Endothelial cell of umbilical vein (primary cell): ENCODE data around the gene B3GALNT2. TPM values are rescaled to one million over a fixed set of nuclear protein-coding genes. Genes with fewer than 3 reads are reported as not detected.

ENCODE experiments used
- BruUV-seq: library from RNA; stranded (reverse); fragments of 400-500 nt; replicated peaks from 2 replicates; lab custom pipeline; 2021; lab: Mats Ljungman, UMichigan
- CTCF ChIA-PET: fragments of 300-600, 350-600 bp; sonication (Branson Sonifier 250); formaldehyde crosslinking; loops from one replicate; lab custom pipeline; 2021; ENCODE audit warnings: antibody characterized with exemption, inconsistent platforms; lab: Charles Lee
- POLR2A ChIA-PET: fragments of 300-600, 350-600 bp; sonication (Branson Sonifier 250); formaldehyde crosslinking; loops from one replicate; lab custom pipeline; 2021; ENCODE audit warnings: antibody characterized with exemption, inconsistent platforms; lab: Charles Lee
- DNase-seq: peaks from one replicate; pipeline ENCODE4 v3.0.0-alpha.2; 2011; ENCODE audit warnings: low read depth, low spot score
- FAIRE-seq: peaks from 2 replicates; lab custom pipeline; 2011; peaks lifted over from hg19 to GRCh38; lab: Jason Lieb, UNC
- H2AFZ ChIP-seq: 2 replicates; pipeline ENCODE4 v1.6.0; 2012; ENCODE audit warnings: low read depth, low read length, control low read depth, inconsistent platforms
- H3K27ac ChIP-seq: 2 replicates; pipeline ENCODE4 v1.5.1; 2011; ENCODE audit warnings: low read depth, mild to moderate bottlenecking, control low read depth, low read length, moderate library complexity; ENCODE audit not compliant: insufficient read depth
- H3K27me3 ChIP-seq, 2 experiments: 2 replicates each; pipeline versions ENCODE4 v1.6.0 to v1.6.1; 2011; ENCODE audit warnings: low read length in 2 of 2, mixed read lengths in 1 of 2; ENCODE audit not compliant: control insufficient read depth in 2 of 2, insufficient read depth in 2 of 2
- H3K36me3 ChIP-seq, 2 experiments: 2 replicates in 1 of 2; 3 replicates in 1 of 2; pipeline ENCODE4 v1.5.1; 2011; ENCODE audit warnings: low read length in 2 of 2, mild to moderate bottlenecking in 1 of 2, moderate library complexity in 1 of 2; ENCODE audit not compliant: control insufficient read depth in 2 of 2, insufficient read depth in 2 of 2; ENCODE audit errors: extremely low read depth in 1 of 2
- H3K4me1 ChIP-seq: 3 replicates; pipeline ENCODE4 v1.5.1; 2011; ENCODE audit warnings: mild to moderate bottlenecking, low read length; ENCODE audit not compliant: control insufficient read depth, insufficient read depth; ENCODE audit errors: extremely low read depth
- H3K4me2 ChIP-seq: 2 replicates; pipeline ENCODE4 v1.6.1; 2011; ENCODE audit warnings: low read length, control low read depth, mixed read lengths; ENCODE audit not compliant: insufficient read depth
- H3K4me3 ChIP-seq, 3 experiments: fragments of 200-600 bp in 1 of 3; sonication (generic), shearing (Covaris generic) in 1 of 3; replicated peaks in 1 of 3; 2 replicates each; pipeline ENCODE4 v1.5.1; 2011 to 2016; ENCODE audit warnings: control low read depth in 3 of 3, low read length in 3 of 3, mild to moderate bottlenecking in 2 of 3, inconsistent platforms in 1 of 3, low read depth in 1 of 3, moderate library complexity in 1 of 3; ENCODE audit not compliant: insufficient read depth in 1 of 3
- H3K79me2 ChIP-seq: 2 replicates; pipeline ENCODE4 v1.6.0; 2012; ENCODE audit warnings: low read length, inconsistent platforms; ENCODE audit not compliant: control insufficient read depth, insufficient read depth
- H3K9ac ChIP-seq: replicated peaks from 2 replicates; pipeline ENCODE3; 2011; ENCODE audit warnings: low read length, control low read depth; ENCODE audit not compliant: insufficient read depth; ENCODE audit errors: extremely low read depth
- H3K9me1 ChIP-seq: replicated peaks from 3 replicates; pipeline ENCODE4 v1.6.0; 2011; ENCODE audit warnings: mild to moderate bottlenecking, low read length; ENCODE audit not compliant: control insufficient read depth, insufficient read depth; ENCODE audit errors: extremely low read depth
- H3K9me3 ChIP-seq: replicated peaks from 2 replicates; pipeline ENCODE4 v1.5.1; 2012; ENCODE audit warnings: low read length, inconsistent platforms; ENCODE audit not compliant: control insufficient read depth, insufficient read depth
- H4K20me1 ChIP-seq: replicated peaks from 2 replicates; pipeline ENCODE3; 2011; ENCODE audit warnings: mild to moderate bottlenecking, low read length; ENCODE audit not compliant: control insufficient read depth, insufficient read depth; ENCODE audit errors: extremely low read depth
- EZH2 ChIP-seq: IDR thresholded peaks from 2 replicates; pipeline ENCODE4 v1.6.1; 2012; ENCODE audit warnings: borderline replicate concordance, low read depth, mild to moderate bottlenecking, moderate library complexity, low read length, inconsistent platforms; ENCODE audit not compliant: severe bottlenecking
- FOS ChIP-seq: IDR thresholded peaks from 2 replicates; pipeline ENCODE4 v1.6.1; 2011; ENCODE audit warnings: mild to moderate bottlenecking, low read length, moderate library complexity, borderline replicate concordance; ENCODE audit not compliant: insufficient read depth
- GATA2 ChIP-seq: IDR thresholded peaks from 2 replicates; pipeline ENCODE4 v1.7.0; 2011; ENCODE audit warnings: low read depth, mild to moderate bottlenecking, moderate library complexity, mixed read lengths, low read length; ENCODE audit not compliant: insufficient read length, insufficient read depth
- JUN ChIP-seq: IDR thresholded peaks from 2 replicates; pipeline ENCODE4 v1.6.1; 2011; ENCODE audit warnings: borderline replicate concordance, low read depth; ENCODE audit not compliant: insufficient read length, insufficient read depth
- MYC ChIP-seq: IDR thresholded peaks from one replicate; pipeline ENCODE4 v1.6.1; 2011; ENCODE audit warnings: mild to moderate bottlenecking, low read depth, low read length
- POLR2A ChIP-seq: IDR thresholded peaks from 2 replicates; pipeline ENCODE4 v1.6.1; 2012; ENCODE audit warnings: low read depth, mild to moderate bottlenecking, control low read depth, low read length
- POLR2AphosphoS5 ChIP-seq: IDR thresholded peaks from 2 replicates; pipeline ENCODE4 v1.6.1; 2012; ENCODE audit warnings: low read depth, mild to moderate bottlenecking, control low read depth, low read length, moderate library complexity; ENCODE audit not compliant: insufficient read depth
- dilution Hi-C: fragments of 300-500 bp; cut with MboI; formaldehyde crosslinking; loops from one replicate; pipeline ENCODE4 v1.15.0; 2019; ENCODE audit warnings: low sequenced_read_pairs; ENCODE audit not compliant: extremely low pct_ligation_motif_present
- intact Hi-C: fragments of 100-400 bp; cut with micrococcal nuclease; formaldehyde crosslinking; loops from one replicate; pipeline ENCODE4 v1.10.0; 2022
- polyA plus RNA-seq, 4 experiments: library from polyadenylated mRNA; depleted of rRNA in 3 of 4; stranded (reverse) in 3 of 4; unstranded in 1 of 4; fragments of >200 nt; gene quantifications; 2 replicates each; pipeline versions ENCODE4 v1.2.1 to v1.2.3, GENCODE V29; 2011 to 2012; ENCODE audit warnings: missing spikeins in 1 of 4
- total RNA-seq: library from RNA; stranded (reverse); gene quantifications from 2 replicates; pipeline ENCODE4 v1.2.3, GENCODE V29; 2021
- TF ChIP-seq, protein P1 (sequence below): IDR thresholded peaks from 2 replicates; pipeline ENCODE4 v1.6.1; 2011; ENCODE audit not compliant: insufficient read depth, insufficient read length
- TF ChIP-seq, protein P2 (sequence below), 2 donors: IDR thresholded peaks; 1 replicate in 1 of 2; 2 replicates in 1 of 2; pipeline ENCODE4 v1.5.1; 2011; ENCODE audit warnings: low read length in 2 of 2, mild to moderate bottlenecking in 2 of 2, moderate library complexity in 2 of 2, control low read depth in 1 of 2, inconsistent platforms in 1 of 2, low read depth in 1 of 2; ENCODE audit not compliant: insufficient read depth in 1 of 2; ENCODE audit errors: extremely low read depth in 1 of 2

B3GALNT2 gene
- total and polyA plus RNA-seq, 2 donors (not counting 3 experiments of a cell fraction or from before 2014, with no cell fraction given), result 12.0 to 32.2 TPM

DNA sequence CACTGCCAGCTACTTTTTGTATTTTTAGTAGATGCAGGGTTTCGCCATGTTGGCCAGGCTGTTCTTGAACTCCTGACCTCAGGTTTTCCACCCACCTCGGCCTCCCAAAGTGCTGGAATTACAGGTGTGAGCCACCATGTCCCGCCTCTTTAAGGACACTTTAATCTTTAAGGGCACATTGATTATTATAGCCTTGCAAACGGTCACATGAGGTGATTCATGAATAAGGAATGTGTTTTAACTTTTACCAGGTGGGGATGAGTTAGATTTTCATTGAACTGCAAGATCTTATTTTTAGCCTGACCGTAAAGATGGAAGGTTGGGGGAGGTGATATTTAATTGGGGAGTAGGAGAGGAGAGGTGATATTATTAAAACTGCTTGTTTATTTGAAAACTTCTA is 75.1 kb downstream of the B3GALNT2 start:
- CTCF ChIA-PET, result interaction anchor here (1.4 kb wide), 1 partner anchor 14 kb away, joined by 4 read pairs; no protein-coding TSS in a partner anchor
- H3K4me2 ChIP-seq, result no peak overlapping the region
- no peaks in the 10 kb centered on the region for H4K20me1 ChIP-seq
- no peak for TF ChIP-seq GATA2
- TF ChIP-seq MYC, result no peak
- TF ChIP-seq, protein P1, sequence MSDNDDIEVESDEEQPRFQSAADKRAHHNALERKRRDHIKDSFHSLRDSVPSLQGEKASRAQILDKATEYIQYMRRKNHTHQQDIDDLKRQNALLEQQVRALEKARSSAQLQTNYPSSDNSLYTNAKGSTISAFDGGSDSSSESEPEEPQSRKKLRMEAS, result no peak
- TF ChIP-seq POLR2AphosphoS5, result no peak
- no peak for TF ChIP-seq POLR2A
- no peak for TF ChIP-seq FOS
- no peak for TF ChIP-seq EZH2
- TF ChIP-seq, protein P2, sequence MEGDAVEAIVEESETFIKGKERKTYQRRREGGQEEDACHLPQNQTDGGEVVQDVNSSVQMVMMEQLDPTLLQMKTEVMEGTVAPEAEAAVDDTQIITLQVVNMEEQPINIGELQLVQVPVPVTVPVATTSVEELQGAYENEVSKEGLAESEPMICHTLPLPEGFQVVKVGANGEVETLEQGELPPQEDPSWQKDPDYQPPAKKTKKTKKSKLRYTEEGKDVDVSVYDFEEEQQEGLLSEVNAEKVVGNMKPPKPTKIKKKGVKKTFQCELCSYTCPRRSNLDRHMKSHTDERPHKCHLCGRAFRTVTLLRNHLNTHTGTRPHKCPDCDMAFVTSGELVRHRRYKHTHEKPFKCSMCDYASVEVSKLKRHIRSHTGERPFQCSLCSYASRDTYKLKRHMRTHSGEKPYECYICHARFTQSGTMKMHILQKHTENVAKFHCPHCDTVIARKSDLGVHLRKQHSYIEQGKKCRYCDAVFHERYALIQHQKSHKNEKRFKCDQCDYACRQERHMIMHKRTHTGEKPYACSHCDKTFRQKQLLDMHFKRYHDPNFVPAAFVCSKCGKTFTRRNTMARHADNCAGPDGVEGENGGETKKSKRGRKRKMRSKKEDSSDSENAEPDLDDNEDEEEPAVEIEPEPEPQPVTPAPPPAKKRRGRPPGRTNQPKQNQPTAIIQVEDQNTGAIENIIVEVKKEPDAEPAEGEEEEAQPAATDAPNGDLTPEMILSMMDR (IDR thresholded peaks at IDR 0.05; ENCODE audit: extremely low read depth in 1 of 2, insufficient read depth in 1 of 2, low read depth in 1 of 2, low read length in 2 of 2), result no peak
- no peak for TF ChIP-seq JUN
- BruUV-seq, result no TSS peak
- H3K27me3 ChIP-seq, result no peaks in the 10 kb centered on the region
- no peak overlapping the region for H3K4me3 ChIP-seq
- dilution Hi-C loops, result no loop called here
- POLR2A ChIA-PET, result no interaction called here
- intact Hi-C loops, result no loop called here
- H3K9me1 ChIP-seq, result no peaks in the 10 kb centered on the region
- H3K36me3 ChIP-seq, result no peaks in the 10 kb centered on the region
- FAIRE-seq (no peak), DNase-seq (no peak)
- H3K9me3 ChIP-seq, result no peaks in the 10 kb centered on the region
- H3K9ac ChIP-seq, result no peak overlapping the region
- no peaks in the 10 kb centered on the region for H3K79me2 ChIP-seq
- H2AFZ ChIP-seq, result no peak overlapping the region
- no peaks in the 10 kb centered on the region for H3K4me1 ChIP-seq
- no peak overlapping the region for H3K27ac ChIP-seq
